GM21526 (cell line): ENCODE data around the gene RNF10.
"Not testable (repeated sequence)": the region's sequence is repeated elsewhere in the genome, so short reads cannot be mapped to it uniquely, and the experiment has no call there.

ENCODE experiments used
- ATAC-seq: cut with Tn5 transposase; IDR thresholded peaks from one replicate; pipeline ENCODE4 v1.9.1; 2021; ENCODE audit warnings: moderate library complexity; ENCODE audit not compliant: unreplicated experiment, low FRiP score

Gene RNF10

DNA sequence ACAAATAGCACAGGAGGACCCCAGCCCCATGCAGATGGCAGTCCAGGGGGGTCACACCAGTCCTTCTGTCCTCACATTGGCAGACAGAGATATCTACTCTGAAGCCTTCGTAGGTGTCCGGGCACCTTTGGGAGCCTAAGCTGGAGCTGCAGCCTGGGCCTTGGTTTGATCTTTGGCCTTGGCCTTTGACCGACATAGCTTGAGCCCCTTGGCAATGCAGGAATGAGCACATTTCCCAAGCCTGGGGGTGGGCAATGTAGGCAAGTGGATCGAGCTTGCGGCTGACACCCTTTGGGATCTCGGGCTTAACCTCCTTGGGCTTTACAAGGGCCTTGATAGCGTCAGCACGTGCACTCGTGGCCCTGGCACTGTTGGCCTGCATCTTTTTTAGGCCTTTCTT lies 11.6 kb upstream of the RNF10 start:
- ATAC-seq: no peak

- ATAC-seq: peak; percentile 60
Measured at GRCh38 chr12:120528861-120529525, 5.2 kb upstream of the RNF10 start, which contains the start of gene COQ5. Gene COQ5 (minus strand): TSS chr12:120529158. CDS start chr12:120529141, 17 bp downstream.

- no peak for ATAC-seq
Measured at GRCh38 chr12:120529641-120530417, 4.3 kb upstream of the RNF10 start.

DNA sequence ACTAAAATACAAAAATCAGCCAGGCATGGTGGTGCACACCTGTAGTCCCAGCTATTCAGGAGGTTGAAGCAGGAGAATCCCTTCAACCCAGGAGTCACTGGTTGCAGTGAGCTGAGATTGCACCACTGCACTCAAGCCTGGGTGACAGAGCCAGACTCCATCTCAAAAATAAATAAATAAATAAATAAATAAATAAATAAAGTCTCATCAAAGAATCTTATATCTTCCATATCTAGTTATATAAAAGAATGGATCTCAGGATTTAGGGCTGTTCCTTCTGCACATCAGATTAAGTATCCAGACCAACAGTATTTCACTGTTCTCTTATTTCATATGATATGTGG lies 3.8 kb upstream of the RNF10 start:
- ATAC-seq: not testable (repeated sequence)

GRCh38 chr12:120532701-120533238 lies 1.4 kb upstream of the RNF10 start:
- no peak for ATAC-seq

GRCh38 chr12:120534703-120535655 lies 823 bp downstream of the RNF10 start:
- ATAC-seq: peak; percentile 32

- ATAC-seq: no peak
Measured at GRCh38 chr12:120536064-120536791, 2.1 kb downstream of the RNF10 start.

- no peak for ATAC-seq
Measured at GRCh38 chr12:120537856-120538220, 3.7 kb downstream of the RNF10 start.

- ATAC-seq: no peak
Measured at GRCh38 chr12:120538281-120539156, 4.4 kb downstream of the RNF10 start.

- no peak for ATAC-seq
Measured at GRCh38 chr12:120539303-120539702, 5.1 kb downstream of the RNF10 start.

- no peak for ATAC-seq
Measured at GRCh38 chr12:120540445-120540844, 6.3 kb downstream of the RNF10 start.

DNA sequence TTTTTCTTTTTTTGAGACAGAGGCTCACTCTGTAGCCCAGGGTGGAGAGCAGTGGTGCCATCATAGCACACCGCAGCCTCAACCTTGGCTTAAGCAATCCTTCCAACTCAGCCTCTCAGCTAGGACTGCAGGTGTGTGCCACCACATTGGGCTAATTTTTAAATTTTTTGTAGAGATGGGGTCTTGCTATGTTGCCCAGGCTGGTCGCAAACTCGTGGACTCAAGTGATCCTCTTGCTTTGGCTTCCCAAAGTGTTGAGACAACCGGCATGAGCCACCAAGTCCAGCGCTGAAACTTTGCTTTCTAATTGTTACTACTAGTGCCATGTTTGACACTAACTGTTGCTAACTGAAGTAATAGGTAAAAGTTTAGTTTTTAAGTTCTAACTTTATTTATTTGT lies 8.0 kb downstream of the RNF10 start:
- ATAC-seq: no peak

GRCh38 chr12:120544691-120545090 lies 10.5 kb downstream of the RNF10 start:
- no peak for ATAC-seq

DNA sequence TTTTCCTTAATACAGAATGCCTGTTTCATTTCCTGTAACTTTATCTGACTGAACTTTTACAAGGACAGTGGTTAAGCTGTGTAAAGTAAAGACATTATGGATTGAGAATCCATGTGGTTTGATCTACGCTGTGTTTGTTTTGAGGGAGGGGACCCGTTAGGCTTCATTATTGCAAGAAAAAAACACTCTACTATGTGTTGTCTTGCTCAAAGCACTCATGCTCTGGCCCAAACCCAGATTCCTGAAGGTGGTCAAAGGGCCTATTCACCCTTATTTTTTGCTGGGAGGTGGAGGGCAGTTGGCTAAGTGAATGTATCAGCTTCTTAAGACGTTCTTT lies 11.9 kb downstream of the RNF10 start:
- ATAC-seq: no peak

GRCh38 chr12:120554678-120555077 lies 20.5 kb downstream of the RNF10 start:
- no peak for ATAC-seq

DNA sequence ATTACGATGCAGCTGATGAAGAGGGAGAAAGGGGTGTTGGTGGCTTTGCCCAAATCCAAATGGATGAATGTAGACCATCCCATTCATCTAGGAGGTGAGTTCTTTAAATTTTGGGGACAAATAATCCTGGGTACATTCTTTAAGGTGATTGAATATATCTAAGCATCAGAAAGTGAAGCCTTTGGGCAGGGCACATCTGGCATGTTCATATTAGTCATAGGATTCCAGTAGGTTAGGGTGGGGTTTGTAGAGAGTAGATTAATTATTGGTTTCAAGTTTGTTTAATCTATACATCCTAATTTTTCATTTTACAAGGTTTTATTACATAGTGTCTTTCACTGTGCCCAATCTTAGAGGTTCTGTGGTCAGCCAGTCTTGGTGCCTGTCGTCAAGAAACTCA lies 23.4 kb downstream of the RNF10 start:
- no peak for ATAC-seq

- no peak for ATAC-seq
Measured at GRCh38 chr12:120562906-120563305, 28.8 kb downstream of the RNF10 start.

DNA sequence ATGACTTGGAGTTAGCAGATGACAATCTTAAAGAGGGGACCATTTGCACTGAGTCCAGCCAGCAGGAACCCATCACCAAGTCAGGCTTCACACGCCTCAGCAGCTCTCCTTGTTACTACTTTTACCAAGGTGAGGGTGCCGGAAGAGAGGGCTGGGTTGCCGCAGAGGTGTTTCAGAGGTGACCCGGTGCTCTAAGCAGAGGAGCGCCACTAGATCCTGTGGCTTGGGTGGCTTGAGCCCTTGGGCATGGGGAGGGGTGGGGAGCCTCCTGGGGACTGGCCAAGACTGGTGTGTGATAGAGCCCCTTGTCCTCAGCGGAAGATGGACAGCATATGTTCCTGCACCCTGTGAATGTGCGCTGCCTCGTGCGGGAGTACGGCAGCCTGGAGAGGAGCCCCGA lies 29.3 kb downstream of the RNF10 start:
- ATAC-seq: no peak

DNA sequence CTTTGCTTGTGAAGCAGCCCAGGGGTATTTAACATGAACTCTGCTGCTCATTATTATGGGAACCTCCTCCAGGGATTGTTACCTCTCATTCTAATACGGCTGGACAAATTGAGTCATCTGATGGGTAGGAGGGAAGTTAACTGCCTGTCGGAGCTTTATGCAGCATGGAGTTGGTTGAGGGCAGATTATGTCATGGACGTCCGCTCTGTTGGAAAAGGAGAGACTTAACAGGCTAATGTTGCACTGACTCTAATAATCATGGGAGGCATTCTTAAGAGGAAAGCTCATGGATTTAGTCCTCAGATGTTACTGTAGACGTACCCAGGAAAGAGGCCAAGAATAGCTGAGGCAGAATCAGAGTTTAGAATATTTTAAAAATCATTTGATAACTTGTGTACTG lies 37.1 kb downstream of the RNF10 start:
- ATAC-seq: no peak
